ENCODE data around the gene CETN2. TPM values are rescaled to one million over a fixed set of nuclear protein-coding genes. Genes with fewer than 3 reads are reported as not detected.

CETN2 gene
- total RNA-seq, 2 experiments from 2014 or later = 12.3 to 12.6 TPM

Other genes with a start within 250 kb of the CETN2 start
- not detected for gene GABRQ, start 192.9 kb downstream of the CETN2 start, total RNA-seq
- not detected for gene MAGEA3, start 132.0 kb downstream of the CETN2 start, total RNA-seq
- gene CSAG2, start 121.5 kb downstream of the CETN2 start, total RNA-seq = under 1 TPM in 1 of 2 experiments, not detected in 1; 0.88 TPM
- gene MAGEA2B, start 116.1 kb downstream of the CETN2 start, total RNA-seq = not detected
- gene CSAG1, start 97.0 kb downstream of the CETN2 start, total RNA-seq = not detected
- not detected for gene MAGEA12, start 97.0 kb downstream of the CETN2 start, total RNA-seq
- gene MAGEA2, start 76.9 kb downstream of the CETN2 start, total RNA-seq = not detected
- gene CSAG3, start 71.5 kb downstream of the CETN2 start, total RNA-seq = 1 to 10 TPM in 1 of 2 experiments, not detected in 1; 1.3 TPM
- gene MAGEA6, start 61.1 kb downstream of the CETN2 start, total RNA-seq = not detected
- 10 to 100 TPM; 20.2 to 23.3 TPM for gene NSDHL, start 306 bp upstream of the CETN2 start, total RNA-seq
- gene ZNF185, start 67.3 kb upstream of the CETN2 start, total RNA-seq = 1 to 10 TPM in 1 of 2 experiments, under 1 TPM in 1; 0.82 to 1.4 TPM
- under 1 TPM in 1 of 2 experiments, not detected in 1; 0.10 TPM for gene PNMA5, start 163.4 kb upstream of the CETN2 start, total RNA-seq
- gene PNMA3, start 225.7 kb upstream of the CETN2 start, total RNA-seq = 1 to 10 TPM; 1.2 to 1.4 TPM
- under 1 TPM; 0.50 to 0.56 TPM for gene PNMA6A, start 241.7 kb upstream of the CETN2 start, total RNA-seq